GM21786 (cell line): ENCODE data around the gene UTP18.
"Not testable (repeated sequence)": the region's sequence is repeated elsewhere in the genome, so short reads cannot be mapped to it uniquely, and the experiment has no call there.

Experiments used
- ATAC-seq: cut with Tn5 transposase; IDR thresholded peaks from one replicate; pipeline ENCODE4 v1.9.1; 2021; ENCODE audit not compliant: unreplicated experiment

UTP18 gene

GRCh38 chr17:51260237-51261023 is at the start of gene UTP18:
UTP18 (plus strand) TSS chr17:51260546; CDS start chr17:51260585, 39 bp downstream.
- peak; percentile 67 for ATAC-seq

DNA sequence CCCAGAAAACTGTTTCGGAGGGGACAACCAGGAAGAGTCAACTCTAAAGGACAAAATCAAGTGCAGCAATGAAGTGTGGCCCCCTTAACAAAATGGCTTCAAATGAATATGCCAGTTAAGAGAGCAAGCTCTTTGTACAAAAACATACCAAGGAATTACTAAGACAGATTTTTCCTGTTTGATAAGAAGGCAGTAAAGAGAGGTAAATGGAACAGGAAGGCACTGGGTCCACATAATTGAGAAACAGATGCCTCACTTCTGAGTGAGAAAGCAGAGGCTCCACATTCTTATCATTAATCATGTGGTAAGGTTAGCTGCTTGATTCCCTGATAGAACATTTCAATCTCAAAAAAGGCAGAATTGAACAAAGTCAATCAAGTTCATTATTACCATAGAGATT is 45.4 kb upstream of the UTP18 start:
- ATAC-seq, result no peak

DNA sequence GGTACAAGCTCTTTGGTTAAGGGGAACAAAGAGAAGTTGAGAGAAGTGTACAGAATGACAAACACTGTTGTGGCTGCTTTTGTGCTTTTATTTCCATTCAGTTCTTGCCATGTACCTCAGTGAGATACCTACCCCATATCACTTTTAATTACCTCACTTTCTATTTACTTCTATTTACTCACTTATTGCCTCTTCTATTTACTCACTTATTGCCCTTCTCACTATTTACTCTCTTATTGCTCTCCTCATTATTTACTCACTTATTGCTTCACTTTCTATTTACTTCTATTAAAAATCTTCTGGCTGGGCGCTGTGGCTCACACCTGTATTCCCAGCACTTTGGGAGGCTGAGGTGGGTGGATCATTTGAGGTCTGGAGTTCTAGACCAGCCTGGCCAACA is 42.4 kb upstream of the UTP18 start:
- no peak for ATAC-seq

- no peak for ATAC-seq
Measured at GRCh38 chr17:51221322-51221721, 39.0 kb upstream of the UTP18 start.

GRCh38 chr17:51224402-51225262 is 35.7 kb upstream of the UTP18 start:
- no peak for ATAC-seq

- not testable (repeated sequence) for ATAC-seq
Measured at GRCh38 chr17:51225523-51225922, 34.8 kb upstream of the UTP18 start.

DNA sequence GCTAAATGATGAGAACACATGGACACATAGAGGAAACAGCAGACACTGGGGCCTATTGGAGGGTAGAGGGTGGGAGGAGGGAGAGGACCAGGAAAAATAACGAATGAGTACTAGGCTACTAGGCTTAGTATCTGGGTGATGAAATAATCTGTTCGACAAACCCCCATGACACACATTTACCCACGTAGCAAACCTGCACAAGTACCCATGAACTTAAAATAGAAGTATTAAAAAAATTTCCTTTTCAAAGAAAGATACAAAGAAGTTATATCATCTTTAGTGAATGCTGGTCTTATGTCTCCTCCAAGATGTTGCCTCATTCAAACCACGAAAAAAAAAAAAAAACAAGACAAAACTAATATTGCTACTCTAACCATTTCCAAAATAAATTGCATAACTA is 32.2 kb upstream of the UTP18 start:
- ATAC-seq, result no peak

DNA sequence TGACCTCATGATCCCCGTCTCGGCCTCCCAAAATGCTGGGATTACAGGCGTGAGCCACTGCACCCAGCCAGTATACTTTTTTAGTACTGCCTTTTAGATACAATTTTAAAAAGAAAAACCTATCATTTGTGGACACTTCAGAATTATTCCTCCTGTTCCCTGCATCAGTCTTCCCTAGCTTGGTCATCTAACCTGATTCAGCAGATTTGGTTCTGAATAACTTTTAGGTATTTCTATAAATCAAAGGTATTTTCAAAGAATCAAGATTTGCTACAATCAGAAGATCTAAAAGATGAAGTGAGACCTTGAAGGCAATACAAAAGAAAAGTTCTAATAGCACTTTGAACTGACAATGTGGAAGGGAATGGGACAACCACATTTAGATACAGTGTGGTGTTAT is 30.5 kb upstream of the UTP18 start:
- ATAC-seq, result no peak

DNA sequence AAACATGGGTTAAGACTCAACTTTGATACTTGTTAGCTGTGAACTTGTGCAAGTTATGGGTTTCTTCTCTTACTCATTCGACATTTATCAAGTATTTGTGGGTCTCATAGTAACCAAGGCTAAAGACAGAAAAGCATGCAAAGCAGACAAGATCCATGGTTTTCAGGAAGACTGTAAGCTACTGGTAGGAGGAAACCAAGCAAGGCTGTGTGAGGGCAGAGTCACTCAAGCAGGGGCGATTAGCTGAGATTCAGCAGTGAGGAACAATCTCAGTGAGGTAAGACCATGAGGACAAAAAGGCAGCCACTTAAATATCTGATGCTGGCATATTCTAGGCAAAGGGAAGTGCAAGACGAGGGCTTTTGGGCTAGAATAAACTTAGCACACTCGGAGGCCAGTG is 30.0 kb upstream of the UTP18 start:
- no peak for ATAC-seq

GRCh38 chr17:51231999-51232398 is 28.3 kb upstream of the UTP18 start:
- ATAC-seq, result no peak

GRCh38 chr17:51234162-51234561 is 26.2 kb upstream of the UTP18 start:
- ATAC-seq, result no peak

GRCh38 chr17:51238255-51238887 is 22.0 kb upstream of the UTP18 start:
- ATAC-seq, result peak; percentile 70

GRCh38 chr17:51240275-51240674 is 20.1 kb upstream of the UTP18 start:
- no peak for ATAC-seq

DNA sequence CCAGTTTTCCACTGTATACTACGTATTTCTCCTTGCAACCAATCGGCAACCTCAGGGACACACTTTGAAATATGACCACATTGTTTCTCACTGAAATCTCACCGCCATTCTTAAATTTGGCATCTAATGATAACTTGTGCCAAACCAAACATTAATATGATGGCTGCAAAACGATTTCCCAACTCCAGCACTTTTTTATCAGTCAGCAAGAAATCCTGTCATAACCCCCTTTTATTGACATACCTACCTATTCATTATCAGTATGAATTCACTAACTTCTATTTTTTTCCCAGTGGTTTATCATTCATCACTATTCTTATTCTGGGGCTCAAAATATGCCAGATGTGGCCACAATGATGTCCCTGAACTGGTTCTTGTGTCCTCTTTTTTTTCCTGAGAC is 16.3 kb upstream of the UTP18 start:
- no peak for ATAC-seq

- no peak for ATAC-seq
Measured at GRCh38 chr17:51245535-51245934, 14.8 kb upstream of the UTP18 start.

DNA sequence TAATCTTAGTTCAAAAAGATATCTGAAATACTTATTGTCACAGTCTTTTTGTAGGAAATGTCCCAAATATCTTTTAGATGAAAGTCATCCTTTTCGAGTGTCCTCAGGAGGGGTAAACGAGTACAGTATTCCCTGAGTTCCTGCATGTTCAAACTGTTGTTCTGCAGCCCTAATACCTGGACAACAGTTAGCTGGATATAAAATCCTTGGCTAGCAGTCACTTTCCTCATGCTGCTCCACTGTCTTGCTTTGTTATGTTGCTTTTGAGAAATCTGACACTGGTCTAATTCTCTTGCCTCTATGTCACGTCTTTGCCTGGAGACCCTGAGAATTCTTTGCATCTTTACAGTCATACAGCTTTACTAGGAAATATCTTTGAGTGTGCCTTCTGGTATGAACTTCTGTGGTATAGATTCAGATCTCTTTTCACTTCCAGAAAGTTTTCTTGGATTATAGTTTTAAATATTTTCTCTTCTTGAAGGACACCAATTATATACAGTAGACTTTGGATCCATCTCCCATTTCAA is 10.0 kb upstream of the UTP18 start:
- ATAC-seq, result no peak

DNA sequence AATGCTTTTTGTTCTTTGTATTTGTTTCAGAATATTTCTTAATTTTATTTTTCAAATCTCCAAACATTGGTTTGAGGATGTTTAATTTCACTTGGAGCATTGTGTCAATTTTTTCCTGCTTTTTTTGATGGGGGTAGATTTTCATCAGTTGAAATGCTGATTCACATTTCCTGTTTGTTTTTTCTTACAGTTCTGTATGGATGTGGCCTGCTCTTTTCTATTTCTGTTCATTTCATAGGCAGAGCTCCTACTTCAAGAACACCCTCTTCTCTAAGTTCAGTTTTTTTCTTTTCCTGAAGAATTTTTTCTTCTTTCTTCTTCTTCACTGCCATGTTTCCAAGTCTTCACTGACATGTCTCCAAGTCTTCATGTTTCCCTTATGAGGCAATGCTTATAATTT is 9.3 kb upstream of the UTP18 start:
- ATAC-seq, result no peak

- no peak for ATAC-seq
Measured at GRCh38 chr17:51255673-51256072, 4.7 kb upstream of the UTP18 start.

DNA sequence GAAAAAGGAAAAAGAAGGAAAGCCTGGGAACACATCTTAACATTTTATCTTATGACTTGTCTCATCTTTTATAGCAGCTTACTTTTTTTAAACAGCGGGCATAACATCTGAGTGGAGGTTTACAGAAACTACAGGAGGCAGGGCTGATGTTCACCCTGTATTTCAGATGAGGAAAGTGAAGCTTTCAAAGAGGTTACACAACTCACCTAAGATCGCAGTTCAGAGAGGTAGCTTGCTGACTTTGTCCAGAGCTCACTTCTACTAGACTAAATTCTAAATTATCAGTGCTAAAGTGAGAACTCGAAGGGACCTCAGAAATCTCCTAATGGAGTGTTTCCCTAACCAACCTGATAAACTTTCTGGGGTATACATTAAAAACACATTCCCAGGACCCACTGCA is 4.2 kb upstream of the UTP18 start:
- no peak for ATAC-seq

GRCh38 chr17:51257150-51258081 is 2.9 kb upstream of the UTP18 start:
- ATAC-seq, result no peak
